OCI-LY7 (cell line): ENCODE measurements around the gene FAAP100. TPM values are rescaled to one million over a fixed set of nuclear protein-coding genes. Genes with fewer than 3 reads are reported as not detected.

Experiments used
- BruUV-seq: library from RNA; stranded (reverse); fragments of 400-500 nt; replicated peaks from 2 replicates; lab custom pipeline; 2021; lab: Mats Ljungman, UMichigan
- CTCF ChIA-PET: fragments of 300-600 bp; sonication (Branson Sonifier 250); formaldehyde crosslinking; loops from one replicate; lab custom pipeline; 2022; ENCODE audit warnings: antibody characterized with exemption; ENCODE audit not compliant: unreplicated experiment; lab: Charles Lee
- POLR2A ChIA-PET: fragments of 300-600 bp; sonication (Branson Sonifier 250); formaldehyde crosslinking; loops from one replicate; lab custom pipeline; 2022; ENCODE audit warnings: antibody characterized with exemption; lab: Charles Lee
- DNase-seq: peaks from one replicate; pipeline ENCODE4 v3.0.0-alpha.2; 2015; ENCODE audit warnings: low spot score
- H2AFZ ChIP-seq: fragments of 200-600 bp; sonication (generic), shearing (Covaris generic); 2 replicates; pipeline ENCODE4 v1.6.1; 2014; ENCODE audit warnings: mild to moderate bottlenecking, antibody characterized with exemption, low read length, moderate library complexity
- H3K27ac ChIP-seq: fragments of 200-600 bp; sonication (generic); 2 replicates; pipeline ENCODE4 v1.5.1; 2014; ENCODE audit warnings: mixed run types, low read depth, mild to moderate bottlenecking, moderate library complexity, low read length, inconsistent platforms; ENCODE audit not compliant: poor library complexity, severe bottlenecking
- H3K36me3 ChIP-seq: fragments of 200-600 bp; sonication (generic); 2 replicates; pipeline ENCODE4 v1.6.1; 2014; ENCODE audit warnings: mild to moderate bottlenecking, antibody characterized with exemption, low read length, moderate library complexity, mixed read lengths; ENCODE audit not compliant: insufficient read depth
- H3K4me1 ChIP-seq: fragments of 200-600 bp; sonication (generic); 2 replicates; pipeline ENCODE4 v1.5.1; 2014; ENCODE audit warnings: mild to moderate bottlenecking, low read length; ENCODE audit not compliant: insufficient read depth, poor library complexity, severe bottlenecking
- H3K4me2 ChIP-seq: fragments of 200-600 bp; sonication (generic); 2 replicates; pipeline ENCODE4 v1.6.1; 2014; ENCODE audit warnings: mild to moderate bottlenecking, low read length
- H3K4me3 ChIP-seq: fragments of 200-600 bp; sonication (generic); 2 replicates; pipeline ENCODE4 v1.5.1; 2014; ENCODE audit warnings: mild to moderate bottlenecking, low read depth, low read length; ENCODE audit not compliant: poor library complexity, severe bottlenecking
- H3K79me2 ChIP-seq: fragments of 200-600 bp; sonication (generic); 2 replicates; pipeline ENCODE4 v1.6.1; 2016; ENCODE audit warnings: low read depth, mild to moderate bottlenecking, low read length, moderate library complexity, mixed read lengths; ENCODE audit not compliant: insufficient read depth
- H3K9me2 ChIP-seq: fragments of 200-600 bp; sonication (generic); 2 replicates; pipeline ENCODE4 v1.6.1; 2016; ENCODE audit warnings: mild to moderate bottlenecking, low read length, mixed read lengths; ENCODE audit not compliant: insufficient read depth
- H3K9me3 ChIP-seq: fragments of 200-600 bp; sonication (generic); 2 replicates; pipeline ENCODE4 v1.6.1; 2014; ENCODE audit warnings: mild to moderate bottlenecking, mixed run types, low read length, mixed read lengths
- H4K20me1 ChIP-seq: fragments of 200-600 bp; sonication (generic); 2 replicates; pipeline ENCODE4 v1.6.1; 2014; ENCODE audit warnings: mild to moderate bottlenecking, antibody characterized with exemption, low read length, moderate library complexity, mixed read lengths; ENCODE audit not compliant: insufficient read depth
- EZH2phosphoT487 ChIP-seq: fragments of 200-600 bp; sonication (generic); IDR thresholded peaks from 2 replicates; pipeline ENCODE4 v1.6.1; 2018; ENCODE audit warnings: low read depth, borderline replicate concordance, mild to moderate bottlenecking, mixed run types, antibody characterized with exemption, low read length, moderate library complexity, mixed read lengths
- intact Hi-C: fragments of 100-400 bp; cut with micrococcal nuclease; formaldehyde crosslinking; loops from one replicate; pipeline ENCODE4 v1.10.0; 2022; ENCODE audit not compliant: unreplicated experiment
- total RNA-seq, 2 experiments: library from RNA; depleted of rRNA in 1 of 2; stranded (reverse); fragments of >200 nt in 1 of 2; shearing (Covaris generic) in 1 of 2; gene quantifications; 2 replicates each; pipeline ENCODE4 v1.2.3, GENCODE V29; 2014 to 2022
- TF ChIP-seq, protein P1 (sequence below): fragments of 200-600 bp; sonication (generic); conservative IDR thresholded peaks from 2 replicates; pipeline ENCODE4 v1.5.1; 2014; ENCODE audit warnings: mild to moderate bottlenecking, antibody characterized with exemption, low read length, moderate library complexity, mixed read lengths

The FAAP100 gene
- total RNA-seq, 2 experiments from 2014 or later: 65.2 to 74.2 TPM

DNA sequence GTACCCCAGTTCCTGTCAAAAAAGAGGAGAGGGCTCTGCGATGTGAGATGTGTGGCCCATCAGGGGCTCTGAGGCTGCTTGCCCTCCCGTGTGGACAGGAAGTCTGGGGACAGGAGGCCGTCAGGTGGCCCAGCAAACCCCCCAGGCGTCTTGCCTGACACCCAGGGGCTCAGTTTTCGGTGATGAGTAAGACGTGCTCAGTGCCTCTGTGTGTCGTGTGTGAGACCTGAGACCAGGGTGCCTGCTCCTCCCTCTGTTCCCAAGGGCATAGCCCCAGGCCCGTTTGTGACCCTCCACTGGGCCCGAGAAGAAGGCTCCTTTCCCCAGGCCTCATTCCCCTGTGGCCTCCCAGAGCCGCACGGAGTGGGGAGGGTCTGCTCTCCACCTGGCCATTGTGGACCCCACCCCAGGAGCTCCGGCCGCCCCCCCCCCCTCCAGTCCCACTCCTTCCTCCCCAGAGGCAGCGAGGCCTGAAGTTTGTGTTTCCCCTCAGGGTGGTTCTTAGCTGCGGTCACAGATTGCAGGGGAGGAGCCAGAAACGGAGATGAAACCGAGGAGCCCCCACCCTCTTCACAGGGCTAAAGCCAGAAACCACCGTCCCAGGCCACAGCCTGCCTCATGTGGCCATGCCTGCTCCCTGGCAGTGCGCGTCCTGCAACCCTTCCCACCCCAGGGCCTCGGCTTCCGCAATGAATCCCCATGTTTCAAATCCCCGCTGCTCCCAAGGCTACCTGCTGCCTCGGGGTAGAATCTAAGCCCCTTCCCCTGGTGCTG is 34.6 kb downstream of the FAAP100 start:
- Histone ChIP-seq H3K9me2 (no peaks in the 10 kb centered on the region), H3K27ac (peak overlapping the region; percentile 89), H3K36me3 (peaks cover under 1% of the 10 kb centered on the region), H3K9me3 (no peaks in the 10 kb centered on the region), H3K4me3 (peak overlapping the region; percentile 90), H4K20me1 (no peaks in the 10 kb centered on the region), H3K4me1 (peaks cover 70% of the 10 kb centered on the region), H2AFZ (no peak overlapping the region), H3K79me2 (peaks cover 19% of the 10 kb centered on the region), H3K4me2 (peak overlapping the region; percentile 80)
- POLR2A ChIA-PET: interaction anchor here (0.6 to 2.2 kb wide), 9 partner anchors 9 to 674 kb away, joined by 3 to 15 read pairs (median 4); partner anchors contain the start of gene FAAP100
- peak; percentile 94 for DNase-seq
- TF ChIP-seq, protein P1, sequence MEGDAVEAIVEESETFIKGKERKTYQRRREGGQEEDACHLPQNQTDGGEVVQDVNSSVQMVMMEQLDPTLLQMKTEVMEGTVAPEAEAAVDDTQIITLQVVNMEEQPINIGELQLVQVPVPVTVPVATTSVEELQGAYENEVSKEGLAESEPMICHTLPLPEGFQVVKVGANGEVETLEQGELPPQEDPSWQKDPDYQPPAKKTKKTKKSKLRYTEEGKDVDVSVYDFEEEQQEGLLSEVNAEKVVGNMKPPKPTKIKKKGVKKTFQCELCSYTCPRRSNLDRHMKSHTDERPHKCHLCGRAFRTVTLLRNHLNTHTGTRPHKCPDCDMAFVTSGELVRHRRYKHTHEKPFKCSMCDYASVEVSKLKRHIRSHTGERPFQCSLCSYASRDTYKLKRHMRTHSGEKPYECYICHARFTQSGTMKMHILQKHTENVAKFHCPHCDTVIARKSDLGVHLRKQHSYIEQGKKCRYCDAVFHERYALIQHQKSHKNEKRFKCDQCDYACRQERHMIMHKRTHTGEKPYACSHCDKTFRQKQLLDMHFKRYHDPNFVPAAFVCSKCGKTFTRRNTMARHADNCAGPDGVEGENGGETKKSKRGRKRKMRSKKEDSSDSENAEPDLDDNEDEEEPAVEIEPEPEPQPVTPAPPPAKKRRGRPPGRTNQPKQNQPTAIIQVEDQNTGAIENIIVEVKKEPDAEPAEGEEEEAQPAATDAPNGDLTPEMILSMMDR: peak; percentile 45
- TF ChIP-seq EZH2phosphoT487: no peak
- intact Hi-C loops: loop anchor here (1.0 to 10.0 kb wide), 5 partner anchors 35 to 355 kb away; partner anchors contain the start of genes ARHGDIA, ARL16, BAHCC1 and FAAP100
- BruUV-seq: no TSS peak
- CTCF ChIA-PET: interaction anchor here (0.6 to 2.3 kb wide), 3 partner anchors 27 to 624 kb away, joined by 3 to 9 read pairs (median 4); no protein-coding TSS in a partner anchor

DNA sequence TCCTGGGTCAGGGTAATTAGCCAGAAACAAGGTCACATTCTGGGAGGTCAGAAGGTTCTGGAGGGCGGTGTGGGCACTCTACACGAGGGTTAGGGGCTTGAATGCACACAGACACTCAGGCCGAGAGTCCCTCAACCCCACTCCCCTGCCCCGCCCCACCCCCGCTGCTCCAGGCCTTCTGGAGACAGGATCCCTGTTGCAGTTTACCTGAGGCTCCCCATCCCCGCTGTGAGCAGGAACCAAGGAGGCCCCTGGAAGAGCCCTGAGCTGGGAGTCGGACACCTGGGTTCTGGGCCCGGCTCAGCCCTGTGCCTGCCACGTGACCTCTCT is 35.2 kb downstream of the FAAP100 start:
- Histone ChIP-seq H3K27ac (peak overlapping the region; percentile 89), H3K4me3 (peak overlapping the region; percentile 90), H3K36me3 (peaks cover 6% of the 10 kb centered on the region), H4K20me1 (peaks cover 4% of the 10 kb centered on the region; the same call in 1 of the 2 replicates), H2AFZ (no peak overlapping the region), H3K9me2 (no peaks in the 10 kb centered on the region), H3K4me1 (peaks cover 70% of the 10 kb centered on the region), H3K4me2 (peak overlapping the region; percentile 80), H3K9me3 (no peaks in the 10 kb centered on the region), H3K79me2 (peaks cover 24% of the 10 kb centered on the region)
- TF ChIP-seq EZH2phosphoT487: no peak
- TF ChIP-seq, protein P1: no peak
- BruUV-seq: no TSS peak
- POLR2A ChIA-PET: interaction anchor here (0.6 to 1.3 kb wide), 4 partner anchors 32 to 675 kb away, joined by 3 to 7 read pairs (median 4); no protein-coding TSS in a partner anchor
- intact Hi-C loops: loop anchor here (1.0 to 10.0 kb wide), 5 partner anchors 35 to 355 kb away; partner anchors contain the start of genes ARHGDIA, ARL16, BAHCC1 and FAAP100
- DNase-seq: no peak
- CTCF ChIA-PET: interaction anchor here (0.6 to 2.3 kb wide), 3 partner anchors 28 to 625 kb away, joined by 3 to 9 read pairs (median 4); no protein-coding TSS in a partner anchor
